HCEC 1CT (cell line): ENCODE data around the gene SLC38A3.

Experiments used
- DNase-seq: peaks from one replicate; pipeline ENCODE4 v3.0.0-alpha.2; 2017

The SLC38A3 gene

GRCh38 chr3:50269977-50270413 is 64.9 kb downstream of the SLC38A3 start:
- peak; percentile 40 for DNase-seq

- peak; percentile 41 for DNase-seq
Observed at GRCh38 chr3:50270422-50271224, 65.6 kb downstream of the SLC38A3 start.
